Posterior vena cava (tissue), 2 donors: ENCODE measurements around the gene RHBDF2. TPM values are rescaled to one million over a fixed set of nuclear protein-coding genes. Genes with fewer than 3 reads are reported as not detected.
A peak's percentile ranks its signal among the peaks of the same experiment; 100 is the strongest.

ENCODE experiments used
- DNase-seq: peaks from one replicate; pipeline ENCODE4 v3.0.0-alpha.2; 2020; ENCODE audit warnings: low spot score
- intact Hi-C, 2 donors: fragments of 100-400 bp; cut with DNase I; formaldehyde crosslinking; loops; one replicate each; pipeline versions ENCODE4 v1.14.1 to v1.14.2; 2022 to 2023
- total RNA-seq, 2 donors: library from RNA; stranded (reverse); fragmentation: NEBNext Ultra II Directional; extraction: Animal tissue kit (Norgen Biotek cat#: 25700); gene quantifications; one replicate each; pipeline ENCODE4 v1.2.1, GENCODE V29; 2021
- donor health status: DM: yes; HTN: yes; CAD: no.
- donor health status: DM: yes; HTN: yes; CAD: no.

Gene RHBDF2
- total RNA-seq, 2 donors from 2014 or later, result 26.7 to 31.4 TPM

GRCh38 chr17:76492989-76493501 is 8.2 kb downstream of the RHBDF2 start:
- intact Hi-C loops, result no loop called here
- peak; percentile 95 for DNase-seq

- intact Hi-C loops, result no loop called here
- DNase-seq, result no peak
These were observed 8.9 kb downstream of the RHBDF2 start for GRCh38 chr17:76492123-76492988.

GRCh38 chr17:76491271-76492122 is 9.7 kb downstream of the RHBDF2 start:
- no peak for DNase-seq
- intact Hi-C loops, result no loop called here

GRCh38 chr17:76490112-76490710 is 11.0 kb downstream of the RHBDF2 start:
- intact Hi-C loops, result no loop called here
- DNase-seq, result no peak

GRCh38 chr17:76487451-76488192 is 13.6 kb downstream of the RHBDF2 start:
- DNase-seq, result no peak
- intact Hi-C loops, result loop anchor here in 1 of 2 donors (5.0 kb wide), 1 partner anchor 605 kb away; no protein-coding TSS in a partner anchor

- intact Hi-C loops, result loop anchor here in 1 of 2 donors (5.0 kb wide), 1 partner anchor 603 kb away; no protein-coding TSS in a partner anchor
- peak; percentile 81 for DNase-seq
These were observed 15.7 kb downstream of the RHBDF2 start for GRCh38 chr17:76485569-76485968.

GRCh38 chr17:76484228-76484725 is 16.9 kb downstream of the RHBDF2 start:
- intact Hi-C loops, result no loop called here
- DNase-seq, result peak; percentile 58

GRCh38 chr17:76481071-76481655 is 20.1 kb downstream of the RHBDF2 start:
- peak; percentile 71 for DNase-seq
- intact Hi-C loops, result no loop called here

GRCh38 chr17:76480632-76481031 is 20.6 kb downstream of the RHBDF2 start:
- intact Hi-C loops, result no loop called here
- DNase-seq, result peak; percentile 80

GRCh38 chr17:76479515-76480060 is 21.6 kb downstream of the RHBDF2 start:
- intact Hi-C loops, result no loop called here
- DNase-seq, result peak; percentile 74

- peak; percentile 74 for DNase-seq
- intact Hi-C loops, result no loop called here
These were observed 22.3 kb downstream of the RHBDF2 start for GRCh38 chr17:76478730-76479514.

- intact Hi-C loops, result no loop called here
- DNase-seq, result no peak
These were observed 23.1 kb downstream of the RHBDF2 start for GRCh38 chr17:76478097-76478496.

- intact Hi-C loops, result no loop called here
- DNase-seq, result peak; percentile 66
These were observed 23.6 kb downstream of the RHBDF2 start for GRCh38 chr17:76477576-76477975.

GRCh38 chr17:76476736-76477135 is 24.5 kb downstream of the RHBDF2 start:
- intact Hi-C loops, result no loop called here
- peak; percentile 72 for DNase-seq

GRCh38 chr17:76475302-76475701 is 25.9 kb downstream of the RHBDF2 start:
- intact Hi-C loops, result no loop called here
- DNase-seq, result no peak

- intact Hi-C loops, result no loop called here
- peak; percentile 62 for DNase-seq
These were observed 26.3 kb downstream of the RHBDF2 start for GRCh38 chr17:76474894-76475293.

- intact Hi-C loops, result no loop called here
- DNase-seq, result peak; percentile 78
These were observed 27.0 kb downstream of the RHBDF2 start for GRCh38 chr17:76474238-76474637.
